ENCODE data around the gene DLG5.

DNA sequence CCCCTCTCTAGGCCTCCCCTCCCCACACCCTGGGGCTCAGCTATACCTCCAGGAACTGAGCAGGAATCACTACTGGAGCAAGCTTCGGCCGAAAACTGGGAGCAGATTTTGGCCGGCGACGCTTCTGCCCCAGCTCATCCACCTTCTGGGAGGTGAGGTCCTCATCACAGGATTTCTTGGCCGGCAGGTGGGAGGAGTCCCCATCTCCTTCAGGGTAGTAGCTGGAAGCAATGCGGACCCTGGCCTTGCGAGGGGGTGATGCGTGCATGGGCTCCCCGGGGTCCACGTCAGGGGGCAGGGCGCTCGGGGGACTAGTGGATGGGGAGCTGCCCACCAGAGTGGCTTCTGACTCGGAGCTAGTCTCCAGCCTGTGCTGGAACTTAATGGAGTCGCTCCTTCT is 105.5 kb downstream of the DLG5 start:
- TF ChIP-seq, protein P1, sequence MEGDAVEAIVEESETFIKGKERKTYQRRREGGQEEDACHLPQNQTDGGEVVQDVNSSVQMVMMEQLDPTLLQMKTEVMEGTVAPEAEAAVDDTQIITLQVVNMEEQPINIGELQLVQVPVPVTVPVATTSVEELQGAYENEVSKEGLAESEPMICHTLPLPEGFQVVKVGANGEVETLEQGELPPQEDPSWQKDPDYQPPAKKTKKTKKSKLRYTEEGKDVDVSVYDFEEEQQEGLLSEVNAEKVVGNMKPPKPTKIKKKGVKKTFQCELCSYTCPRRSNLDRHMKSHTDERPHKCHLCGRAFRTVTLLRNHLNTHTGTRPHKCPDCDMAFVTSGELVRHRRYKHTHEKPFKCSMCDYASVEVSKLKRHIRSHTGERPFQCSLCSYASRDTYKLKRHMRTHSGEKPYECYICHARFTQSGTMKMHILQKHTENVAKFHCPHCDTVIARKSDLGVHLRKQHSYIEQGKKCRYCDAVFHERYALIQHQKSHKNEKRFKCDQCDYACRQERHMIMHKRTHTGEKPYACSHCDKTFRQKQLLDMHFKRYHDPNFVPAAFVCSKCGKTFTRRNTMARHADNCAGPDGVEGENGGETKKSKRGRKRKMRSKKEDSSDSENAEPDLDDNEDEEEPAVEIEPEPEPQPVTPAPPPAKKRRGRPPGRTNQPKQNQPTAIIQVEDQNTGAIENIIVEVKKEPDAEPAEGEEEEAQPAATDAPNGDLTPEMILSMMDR (IDR thresholded peaks at IDR 0.05; ENCODE audit: poor library complexity) = no peak
- no peak for TF ChIP-seq EZH2 (IDR thresholded peaks at IDR 0.05; ENCODE audit: borderline replicate concordance)
